Epidermal melanocyte (primary cell): ENCODE measurements around the gene DMD.
"Not testable (repeated sequence)": the region's sequence is repeated elsewhere in the genome, so short reads cannot be mapped to it uniquely, and the experiment has no call there.

Experiments
- DNase-seq: peaks from one replicate; pipeline ENCODE4 v3.0.0; 2011; ENCODE audit warnings: low spot score; ENCODE audit not compliant: insufficient read length

Gene DMD

DNA sequence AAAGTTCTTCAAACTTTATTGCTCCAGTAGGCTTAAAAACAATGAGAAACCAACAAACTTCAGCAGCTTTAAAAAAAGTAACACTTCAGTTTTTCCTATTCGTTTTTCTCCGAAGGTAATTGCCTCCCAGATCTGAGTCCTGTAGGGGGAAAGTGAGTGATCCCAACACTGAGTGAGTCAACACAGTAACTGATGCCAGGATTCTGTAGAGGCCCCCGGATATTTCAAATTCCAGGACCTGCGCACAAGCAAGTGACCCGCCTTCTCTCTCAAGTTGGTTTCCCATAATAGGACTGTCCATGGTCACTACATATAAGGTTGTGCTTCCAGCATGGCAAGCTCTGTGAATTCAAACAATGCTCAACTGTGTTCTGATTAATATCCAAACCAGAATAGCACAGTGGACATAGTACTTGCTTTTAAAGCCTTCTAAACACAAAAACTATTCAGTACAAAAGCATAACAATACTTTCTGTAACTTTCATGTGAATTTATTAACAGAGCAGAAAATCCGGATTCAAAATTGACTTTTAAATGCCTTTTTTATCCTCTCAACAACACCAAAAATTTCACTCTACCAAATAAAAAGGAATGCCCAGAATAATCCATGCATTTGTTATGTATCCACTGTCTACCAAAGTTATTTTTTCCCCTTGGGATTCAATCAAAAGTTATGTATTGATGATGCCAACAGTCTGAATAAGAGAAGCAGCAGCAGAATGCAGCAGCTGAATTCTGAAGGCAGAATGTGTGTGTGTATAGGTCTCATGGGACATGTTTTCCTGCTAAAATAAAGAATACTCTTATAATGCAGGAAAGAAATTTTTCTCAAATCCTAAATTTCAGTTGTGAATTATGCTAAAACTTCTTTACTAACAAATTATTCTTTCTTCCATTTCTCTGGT, at the start of gene DMD:
DMD (minus strand) TSS at position 194 of the 905 bp plus-strand sequence. CDS start 237 bp downstream, outside the sequence.
- peak; percentile 13 for DNase-seq

DNA sequence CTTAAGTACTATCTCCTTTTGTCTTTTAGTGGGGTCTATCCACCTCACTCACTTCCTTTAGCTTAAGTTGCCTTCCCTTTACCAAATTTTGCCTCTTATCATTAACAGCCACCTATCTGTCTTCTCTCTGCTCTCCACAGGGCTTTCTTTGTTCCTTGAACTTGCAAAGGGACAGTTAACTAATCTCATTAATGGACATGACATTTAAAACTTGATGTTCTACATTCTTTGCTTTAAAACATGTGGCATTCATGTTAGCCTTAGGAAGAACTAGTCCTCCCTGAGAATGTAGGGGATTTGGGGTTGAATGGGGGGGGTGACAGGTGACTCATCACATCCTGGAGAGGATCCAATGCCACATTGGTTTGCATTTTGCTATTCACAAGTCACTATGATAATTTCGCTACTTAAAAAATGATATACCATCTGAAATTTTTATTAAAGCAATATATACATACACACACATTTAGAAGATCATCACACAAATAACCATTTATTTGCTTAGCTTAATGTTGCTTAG, 41.0 kb upstream of the DMD start:
- DNase-seq = no peak

DNA sequence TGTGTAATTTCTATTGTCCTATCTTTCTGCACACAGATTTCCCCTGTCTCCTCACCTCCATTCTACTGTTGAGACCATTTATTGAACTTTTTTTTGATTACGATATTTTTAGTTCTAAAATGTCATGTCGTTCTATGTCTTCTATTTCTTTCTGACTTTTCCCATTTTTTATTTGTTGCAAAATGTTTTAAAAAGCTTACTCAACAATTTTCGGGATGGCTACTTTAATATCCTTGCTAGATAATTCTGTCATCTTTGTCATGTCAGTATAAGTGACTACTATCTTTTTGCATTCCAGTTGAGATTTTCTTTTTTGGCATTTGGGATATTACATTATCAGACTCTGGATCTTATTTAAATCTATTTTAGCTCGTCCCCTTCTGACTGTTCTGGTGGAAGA, 7.5 kb upstream of the DMD start:
- no peak for DNase-seq

DNA sequence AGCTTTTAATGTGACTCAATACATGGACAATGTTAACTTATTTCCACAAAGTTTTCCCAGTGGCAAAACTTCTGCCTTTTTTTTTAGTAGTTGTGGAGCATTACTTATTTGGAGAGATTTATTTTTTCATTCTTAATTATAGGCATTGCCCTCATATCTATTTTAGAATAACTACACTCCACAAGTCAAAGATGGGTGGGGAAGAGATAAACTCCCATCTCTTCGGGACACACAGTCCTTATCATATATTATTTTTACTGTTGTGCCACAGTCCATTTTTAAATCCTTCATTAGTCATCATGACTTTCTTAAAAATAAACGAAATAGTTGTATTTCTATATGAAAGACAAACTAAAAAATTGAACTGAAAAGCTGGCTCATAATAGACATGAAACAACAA, 1.2 kb downstream of the DMD start:
- DNase-seq = no peak

DNA sequence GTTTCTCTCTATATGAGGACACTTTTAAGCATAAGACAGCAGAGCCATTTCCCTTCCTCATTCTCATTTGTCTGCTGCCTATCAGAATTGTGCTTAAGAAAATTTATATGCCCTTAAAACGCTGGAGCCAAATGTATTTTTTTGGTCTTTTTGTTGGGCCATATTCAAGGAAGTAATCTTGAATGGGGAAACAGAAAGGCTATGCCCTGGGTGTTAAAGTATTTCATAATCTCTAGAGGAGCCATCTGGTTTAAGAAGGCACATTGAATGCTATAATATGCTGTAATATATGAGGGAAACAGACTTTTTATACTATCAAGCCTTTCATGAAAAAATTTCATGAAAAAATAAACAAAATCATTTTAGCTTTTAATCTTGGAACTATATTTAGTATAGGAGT, 4.3 kb downstream of the DMD start:
- DNase-seq = no peak

DNA sequence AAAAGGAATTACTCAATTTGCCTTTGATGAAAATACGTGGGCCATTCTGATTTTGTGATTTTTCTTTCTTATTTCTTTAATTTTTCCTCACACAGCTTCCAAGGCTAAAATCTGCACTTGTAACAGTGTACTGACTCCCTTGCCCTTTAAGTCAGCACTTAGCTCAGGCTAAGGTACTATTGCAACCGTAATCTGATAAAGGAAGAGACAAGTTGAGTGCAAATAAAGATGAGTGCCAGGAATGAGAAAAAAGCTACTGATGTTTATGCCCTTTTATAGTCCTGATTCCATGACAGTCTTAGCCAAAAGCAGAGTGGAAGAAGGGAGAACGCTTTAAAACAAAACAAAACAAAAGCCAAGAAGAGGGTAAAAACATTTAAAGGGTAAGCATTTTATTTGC, 6.0 kb downstream of the DMD start:
- DNase-seq = no peak

DNA sequence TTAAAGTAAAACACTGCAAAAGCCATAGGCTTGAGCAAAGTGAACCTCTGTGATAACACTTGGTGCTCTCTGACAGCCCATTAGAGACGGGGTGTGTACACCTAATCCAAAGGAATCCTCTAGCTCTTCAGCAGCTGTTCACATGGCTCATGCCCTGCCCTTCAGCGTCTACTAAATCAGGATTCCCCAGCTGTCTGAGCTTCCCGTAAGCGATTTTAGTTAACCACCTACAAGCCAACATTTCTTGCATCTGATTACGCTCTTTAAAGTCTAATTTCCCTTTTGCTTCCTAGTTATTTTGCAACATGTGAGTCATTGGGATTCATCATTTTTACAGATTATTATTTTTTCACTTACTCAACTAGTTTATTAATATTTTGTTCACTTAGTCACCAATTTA, 6.5 kb downstream of the DMD start:
- DNase-seq = no peak

DNA sequence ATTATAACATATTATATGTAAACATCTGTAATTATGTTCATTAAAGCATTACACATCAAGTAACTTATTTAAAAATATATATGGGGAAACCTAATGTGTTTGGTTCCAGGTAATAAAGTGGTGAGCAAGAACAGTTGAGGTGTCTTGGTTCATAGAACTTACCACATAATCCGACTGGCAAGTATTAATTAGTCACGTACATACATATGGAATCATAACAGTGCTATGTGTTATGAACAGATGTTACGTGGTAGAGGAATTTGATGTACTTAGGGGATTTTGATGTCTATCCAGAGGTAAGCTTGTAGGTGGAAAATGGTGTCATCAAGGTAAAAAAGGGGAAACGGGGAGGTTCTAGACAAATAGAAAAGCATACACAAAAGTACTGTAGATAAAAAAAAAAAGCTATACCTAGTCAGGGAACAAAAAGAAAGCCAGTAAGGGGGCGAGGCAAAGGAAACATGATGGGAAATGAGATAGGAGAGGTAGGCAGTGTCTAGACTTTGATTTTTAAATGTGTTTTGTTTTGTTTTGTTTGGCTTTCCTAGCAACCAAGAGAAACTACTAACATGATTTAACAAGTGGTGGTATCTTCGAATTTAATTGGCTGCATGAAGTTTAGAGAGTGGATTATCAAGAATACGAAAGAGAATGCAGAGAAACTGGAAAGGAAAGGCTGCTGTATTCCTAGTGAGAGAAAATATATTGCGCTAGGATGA, 12.6 kb downstream of the DMD start:
- no peak for DNase-seq

DNA sequence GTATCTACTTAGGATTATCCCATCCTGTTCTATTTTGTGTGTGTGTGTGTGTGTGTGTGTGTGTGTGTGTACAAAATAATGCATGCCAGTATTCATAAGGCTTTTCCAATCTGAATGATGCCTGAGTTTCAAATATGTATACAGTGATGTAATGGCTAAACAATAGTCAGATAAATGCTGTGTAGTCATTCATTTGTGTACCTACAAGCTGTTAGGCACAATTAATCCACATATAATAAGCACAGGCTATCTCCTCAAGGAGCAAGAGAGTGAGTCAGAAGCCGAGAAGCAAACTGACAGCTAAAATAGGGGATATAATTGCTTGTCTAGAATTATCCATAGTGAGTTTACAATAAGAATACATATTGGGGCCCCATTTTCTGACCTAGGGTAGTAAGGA, 15.7 kb downstream of the DMD start:
- DNase-seq = no peak

DNA sequence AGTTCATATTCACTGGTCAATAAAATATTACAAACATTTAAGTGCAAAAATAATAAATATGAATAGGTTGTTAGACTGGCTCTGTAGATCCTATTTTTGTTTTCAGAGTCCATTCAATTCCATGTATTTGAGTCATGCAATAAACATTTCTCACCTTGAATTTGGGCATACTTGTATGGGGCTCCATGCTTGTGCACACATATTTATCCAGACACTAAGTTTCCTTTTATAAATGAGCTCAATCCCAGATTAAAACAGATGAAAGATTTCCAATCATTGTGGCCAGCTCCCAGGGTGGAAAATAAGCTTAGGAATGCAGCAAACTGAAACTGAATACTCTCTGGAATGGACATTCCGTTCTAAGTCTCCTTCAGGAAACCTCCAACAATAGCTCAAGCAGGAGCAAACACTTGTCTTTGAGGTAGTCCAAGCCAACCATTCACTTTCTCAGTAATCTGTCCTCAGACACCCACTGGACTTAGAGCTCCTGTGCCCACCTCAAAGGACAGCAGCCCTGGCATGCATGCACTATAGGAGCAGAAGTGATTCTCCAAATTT, 16.4 kb downstream of the DMD start:
- no peak for DNase-seq

DNA sequence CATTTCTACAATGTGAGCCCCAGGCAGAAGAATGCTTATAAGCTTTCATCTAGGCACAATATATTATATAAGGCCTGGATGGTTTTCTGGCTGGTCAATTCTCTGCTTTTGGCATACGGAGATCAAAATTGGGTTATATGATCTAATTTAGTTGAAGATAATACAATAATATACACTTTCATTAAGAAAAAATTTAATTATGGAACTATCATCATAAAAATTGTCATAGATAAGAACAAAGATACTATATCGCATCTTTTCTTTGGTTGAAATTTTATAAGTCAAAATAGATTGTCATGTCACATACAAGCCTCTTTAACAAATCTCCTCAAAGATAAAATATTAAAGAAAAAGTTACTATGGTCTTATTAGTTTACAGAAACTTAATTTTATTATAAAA, 17.1 kb downstream of the DMD start:
- no peak for DNase-seq

DNA sequence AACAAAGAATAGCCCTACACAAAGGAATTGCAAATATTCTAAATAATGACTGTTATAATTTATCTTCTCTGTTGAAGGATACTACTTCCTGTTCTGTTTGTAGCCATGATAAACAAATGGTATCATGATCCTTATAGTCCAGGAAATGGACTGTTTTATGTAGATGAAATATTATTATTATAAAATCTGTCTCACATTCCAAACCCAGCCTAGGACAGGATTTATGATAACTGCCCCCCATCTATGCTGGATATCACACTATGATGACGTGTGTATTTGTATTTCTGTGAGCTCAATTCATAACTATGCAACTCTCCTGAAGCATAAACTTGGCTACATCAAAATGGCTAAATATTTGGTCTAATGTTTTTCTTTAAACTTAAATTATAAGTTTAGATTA, 21.3 kb downstream of the DMD start:
- DNase-seq = no peak

DNA sequence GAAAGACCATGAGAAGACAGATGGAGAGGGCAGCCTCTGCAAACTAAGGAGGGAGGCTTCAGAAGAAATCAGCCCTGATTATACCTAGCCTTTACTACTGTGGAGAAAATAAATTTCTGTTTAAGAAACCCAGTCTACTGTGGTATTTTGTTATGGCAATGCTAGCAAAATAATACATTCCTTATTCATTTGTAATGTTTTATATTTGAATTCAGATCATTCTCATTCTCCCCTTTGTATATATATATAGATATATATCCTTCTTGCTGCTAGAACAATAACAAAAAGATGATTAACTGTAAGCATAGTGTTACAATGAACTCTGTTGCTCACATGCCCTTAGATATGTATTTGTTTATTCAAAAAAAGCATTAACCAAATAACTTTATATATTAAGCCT, 22.5 kb downstream of the DMD start:
- DNase-seq = no peak

DNA sequence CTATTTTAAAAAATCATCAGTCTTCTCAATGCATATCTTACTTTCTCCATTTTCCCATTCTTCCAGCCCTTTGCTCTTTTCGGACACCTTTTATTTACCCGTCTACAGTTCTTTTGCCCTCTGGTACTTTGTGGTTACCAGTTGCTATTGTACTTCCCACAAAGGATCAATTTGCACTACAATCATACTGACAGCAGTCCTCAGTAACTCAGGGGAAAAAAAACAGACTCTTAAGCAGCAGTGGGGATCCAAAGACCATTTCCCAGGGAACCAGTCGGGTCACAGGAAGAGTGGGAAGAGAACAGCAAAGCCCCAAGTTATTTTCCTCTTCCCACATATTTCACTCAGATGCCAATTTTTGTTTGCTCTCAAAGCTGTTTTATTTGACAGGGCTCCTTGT, 23.1 kb downstream of the DMD start:
- DNase-seq = no peak

DNA sequence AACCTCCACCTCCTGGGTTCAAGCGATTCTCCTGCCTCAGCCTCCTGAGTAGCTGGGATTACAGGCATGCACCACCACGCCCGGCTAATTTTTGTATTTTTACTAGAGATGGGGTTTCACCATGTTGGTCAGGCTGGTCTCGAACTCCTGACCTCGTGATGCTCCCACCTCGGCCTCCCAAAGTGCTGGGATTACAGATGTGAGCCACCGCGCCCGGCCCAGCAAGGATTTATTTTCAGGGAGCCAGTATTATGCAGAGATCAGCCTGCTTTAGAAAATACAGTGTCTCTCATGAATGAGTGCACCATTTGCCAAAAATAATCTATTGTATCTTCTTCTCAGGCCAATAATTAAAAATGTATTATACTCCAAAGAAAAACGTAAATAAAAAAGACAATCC, 26.5 kb downstream of the DMD start:
- DNase-seq = not testable (repeated sequence)

DNA sequence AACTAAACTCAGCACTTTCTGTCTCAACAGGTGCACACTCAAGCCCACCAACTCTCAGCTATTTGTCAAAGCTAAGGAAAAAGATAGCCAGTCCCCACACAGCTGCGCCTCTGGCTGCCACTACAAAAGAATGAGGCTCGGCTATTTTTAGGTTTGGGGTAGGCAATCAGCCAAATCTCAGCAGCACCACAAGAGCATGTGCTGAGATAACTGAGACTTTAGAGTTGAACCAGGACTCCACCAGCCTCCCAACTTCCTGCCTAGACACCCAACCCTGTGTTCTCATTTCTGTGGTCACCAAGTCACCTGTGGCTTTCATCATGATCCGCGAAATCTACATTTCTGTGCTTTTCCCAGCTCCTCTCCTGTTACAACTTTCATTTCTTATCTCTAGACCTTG, 28.0 kb downstream of the DMD start:
- DNase-seq = no peak

DNA sequence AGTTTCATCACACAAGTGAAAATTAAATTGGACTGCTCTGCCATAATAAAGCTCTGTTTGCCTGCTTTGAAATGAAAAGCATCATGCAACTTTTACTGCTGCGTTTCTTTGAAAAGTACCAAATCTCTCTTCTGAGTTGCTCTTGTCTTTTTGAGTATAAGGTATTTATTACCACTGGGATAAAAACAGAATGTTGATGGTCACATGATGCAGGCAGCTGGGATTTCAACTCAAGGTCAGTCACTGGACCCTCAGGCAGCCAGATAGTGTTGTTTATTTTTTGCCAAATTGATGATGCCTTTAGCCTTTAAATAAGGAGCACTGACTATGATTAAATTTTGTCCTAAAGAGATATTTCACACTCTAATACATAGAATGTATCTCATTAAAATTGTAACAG, 32.7 kb downstream of the DMD start:
- DNase-seq = no peak

DNA sequence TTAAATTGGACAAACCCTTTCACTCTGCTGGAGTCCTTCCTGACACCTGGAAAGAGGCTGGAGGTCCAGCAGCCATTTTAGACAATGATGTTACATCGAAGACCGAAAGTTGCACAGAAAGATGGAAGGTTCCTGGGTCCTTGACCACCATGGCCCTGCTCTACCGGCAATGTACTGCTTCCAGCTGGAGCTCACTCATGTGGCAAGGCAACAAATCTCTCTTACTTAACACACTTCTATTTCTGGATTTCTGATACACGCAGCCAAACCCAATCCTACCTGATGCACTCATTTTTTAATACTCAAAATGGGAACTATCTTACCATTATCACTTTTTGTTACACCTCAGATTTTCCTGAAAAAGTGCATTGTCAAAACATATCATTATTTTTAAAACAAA, 33.1 kb downstream of the DMD start:
- DNase-seq = no peak

DNA sequence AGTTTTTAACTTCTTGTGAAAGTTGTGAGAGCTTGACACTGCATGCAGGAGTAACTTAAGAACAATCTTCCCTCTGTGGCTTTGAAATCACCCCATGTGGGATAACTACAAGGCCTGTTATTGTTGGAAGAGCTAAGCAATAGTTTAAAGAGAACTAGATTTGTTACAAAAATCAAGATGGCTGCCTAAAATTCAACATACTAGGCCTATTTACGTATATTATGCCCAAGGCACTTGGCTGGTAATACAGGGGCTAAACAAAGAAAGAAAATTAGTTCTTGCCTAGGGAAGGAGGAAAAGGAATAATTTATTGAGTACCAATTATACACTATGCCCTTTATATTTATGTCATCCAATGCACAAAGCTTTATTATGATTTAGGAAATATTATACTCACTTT, 36.1 kb downstream of the DMD start:
- DNase-seq = peak; percentile 17

DNA sequence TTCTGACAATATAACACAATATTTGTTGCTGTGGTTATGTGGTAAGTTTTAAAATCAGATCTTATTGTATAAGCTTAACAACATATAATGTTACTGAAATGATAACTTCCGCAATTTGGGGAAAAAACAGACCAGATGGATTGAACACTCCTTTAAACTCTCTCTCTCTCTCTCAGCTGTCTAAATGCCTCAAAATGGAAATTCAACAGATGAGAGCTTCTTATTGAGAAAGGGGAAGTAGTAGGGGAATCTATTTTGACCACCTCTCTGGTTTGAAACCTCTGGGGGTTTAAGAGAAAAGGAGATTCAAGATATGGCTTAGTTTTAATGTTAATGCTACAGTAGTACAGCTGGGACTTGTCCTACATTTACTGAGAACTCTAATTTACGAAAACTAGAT, 40.3 kb downstream of the DMD start:
- DNase-seq = no peak

DNA sequence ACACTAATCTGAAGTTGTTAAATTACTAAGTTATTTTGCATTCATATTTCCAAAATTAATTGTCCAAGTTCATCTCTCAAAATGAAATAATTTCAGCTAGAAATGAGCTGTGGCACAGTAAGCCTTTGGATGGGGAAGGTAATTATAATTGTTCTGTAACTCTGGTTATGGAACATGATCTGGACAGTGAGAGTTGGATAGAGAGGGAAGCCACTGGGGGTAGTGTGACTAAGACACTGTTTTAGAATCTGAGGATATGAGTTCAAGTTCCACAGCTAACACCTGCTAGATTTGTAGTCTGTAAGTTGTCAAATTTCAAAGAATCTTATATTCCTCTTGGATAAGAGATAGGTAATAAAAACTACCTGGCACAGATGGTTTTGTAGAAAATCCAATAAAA, 49.5 kb downstream of the DMD start:
- DNase-seq = no peak

DNA sequence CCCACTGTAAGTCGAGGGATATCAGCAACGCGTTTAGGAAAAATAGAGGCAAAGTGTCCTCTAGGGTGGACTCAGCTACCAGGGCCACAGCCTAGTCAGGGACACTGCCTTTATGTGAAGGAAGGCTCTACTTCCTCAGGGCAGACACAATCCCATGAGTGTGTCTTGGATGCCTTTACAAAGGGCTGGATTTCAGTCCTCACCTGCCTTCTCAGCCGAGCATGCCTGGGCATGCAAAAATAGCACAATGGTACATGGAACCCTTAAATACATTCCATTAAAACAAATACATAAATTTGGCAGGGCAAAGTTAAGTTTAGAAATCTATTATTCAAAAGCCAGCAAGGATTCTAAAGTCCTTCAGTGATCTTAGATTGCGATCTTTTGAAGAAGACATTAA, 51.1 kb downstream of the DMD start:
- no peak for DNase-seq
